D721Med (cell line): ENCODE results near the gene TBC1D22B.

Experiments
- DNase-seq: peaks from one replicate; pipeline ENCODE4 v3.0.0; 2011; ENCODE audit warnings: low spot score; ENCODE audit not compliant: insufficient read length
- FAIRE-seq: peaks from 2 replicates; lab custom pipeline; 2011; peaks lifted over from hg19 to GRCh38; lab: Jason Lieb, UNC
- CTCF ChIP-seq: IDR thresholded peaks from 2 replicates; pipeline ENCODE4 v1.5.1; 2012; ENCODE audit warnings: mild to moderate bottlenecking, control low read depth; ENCODE audit not compliant: insufficient read depth; ENCODE audit errors: missing control alignments

Gene TBC1D22B

GRCh38 chr6:37366910-37367309 is 109.3 kb downstream of the TBC1D22B start:
- TF ChIP-seq CTCF: no peak
- no peak for FAIRE-seq
- DNase-seq: no peak

- DNase-seq: no peak
These were observed 111.4 kb downstream of the TBC1D22B start for GRCh38 chr6:37368961-37369320.

GRCh38 chr6:37369321-37370201 is 112.0 kb downstream of the TBC1D22B start:
- DNase-seq (no peak), FAIRE-seq (no peak)
- TF ChIP-seq CTCF: no peak

More at GRCh38 chr6:37368961-37369320, 111.4 kb downstream of the TBC1D22B start:
- no peak for TF ChIP-seq CTCF
- no peak for FAIRE-seq

GRCh38 chr6:37371154-37372083 is 113.8 kb downstream of the TBC1D22B start:
- no peak for FAIRE-seq
- DNase-seq: no peak
- no peak for TF ChIP-seq CTCF

- no peak for DNase-seq
- no peak for TF ChIP-seq CTCF
- FAIRE-seq: no peak
These were observed 114.5 kb downstream of the TBC1D22B start for GRCh38 chr6:37372116-37372515.

GRCh38 chr6:37373822-37374471 is 116.4 kb downstream of the TBC1D22B start:
- TF ChIP-seq CTCF: no peak
- no peak for FAIRE-seq
- DNase-seq: no peak
